Sigmoid colon (tissue), 4 donors: ENCODE measurements around the gene RRAD.

Experiments
- CTCF ChIP-seq, 4 experiments: fragments of 450-650 bp in 3 of 4; fragments of 200-600 bp in 1 of 4; IDR thresholded peaks; one replicate each; pipeline ENCODE4 v1.5.1; 2016 to 2019; ENCODE audit warnings: antibody characterized with exemption in 4 of 4, mild to moderate bottlenecking in 3 of 4, moderate library complexity in 2 of 4
- EP300 ChIP-seq, 4 donors: sonication (generic); formaldehyde crosslinking; IDR thresholded peaks; one replicate each; pipeline ENCODE4 v1.6.1; 2017; ENCODE audit warnings: antibody characterized with exemption in 4 of 4
- POLR2AphosphoS5 ChIP-seq, 4 donors: sonication (generic); formaldehyde crosslinking; IDR thresholded peaks; one replicate each; pipeline ENCODE4 v1.6.1; 2017; ENCODE audit warnings: antibody characterized with exemption in 4 of 4

GRCh38 chr16:66958857-66959703, 33.7 kb upstream of the RRAD start:
- no peak for TF ChIP-seq POLR2AphosphoS5 (IDR thresholded peaks at IDR 0.05)
- TF ChIP-seq CTCF (IDR thresholded peaks at IDR 0.05), result no peak
- no peak for TF ChIP-seq EP300 (IDR thresholded peaks at IDR 0.05)
